Transverse colon (tissue), 4 donors: Measurements from ENCODE around the gene MYH7. TPM values are rescaled to one million over a fixed set of nuclear protein-coding genes. Genes with fewer than 3 reads are reported as not detected.

ENCODE experiments used
- DNase-seq: peaks from one replicate; pipeline ENCODE4 v3.0.0-alpha.2; 2019
- H3K27ac ChIP-seq, 4 donors: fragments of 200-600 bp; sonication (generic); 2 replicates each; pipeline ENCODE4 v1.5.1; 2016 to 2018; ENCODE audit warnings: inconsistent platforms in 4 of 4
- H3K27me3 ChIP-seq: fragments of 200-600 bp; sonication (generic); 2 replicates; pipeline ENCODE4 v1.5.1; 2017; ENCODE audit warnings: inconsistent platforms
- H3K36me3 ChIP-seq, 4 donors: fragments of 200-600 bp; sonication (generic); 2 replicates each; pipeline ENCODE4 v1.5.1; 2017 to 2019; ENCODE audit warnings: inconsistent platforms in 4 of 4
- H3K4me1 ChIP-seq, 4 donors: fragments of 200-600 bp; sonication (generic); 2 replicates each; pipeline ENCODE4 v1.5.1; 2017 to 2020; ENCODE audit warnings: inconsistent platforms in 4 of 4
- H3K4me3 ChIP-seq, 4 donors: fragments of 200-600 bp; sonication (generic); 1 replicate in 1 of 4; 2 replicates in 3 of 4; pipeline versions ENCODE4 v1.5.1 to v1.6.1; 2017 to 2019; ENCODE audit warnings: inconsistent platforms in 4 of 4
- H3K9me3 ChIP-seq, 2 donors: fragments of 200-600 bp; sonication (generic); 2 replicates each; pipeline ENCODE4 v1.5.1; 2017 to 2019; ENCODE audit warnings: inconsistent platforms in 2 of 2
- EP300 ChIP-seq: sonication (generic); formaldehyde crosslinking; IDR thresholded peaks from one replicate; pipeline ENCODE4 v1.6.1; 2017; ENCODE audit warnings: antibody characterized with exemption, low read depth
- POLR2A ChIP-seq: fragments of 450-650 bp; IDR thresholded peaks from one replicate; pipeline ENCODE4 v1.6.1; 2016; ENCODE audit warnings: antibody characterized with exemption, mild to moderate bottlenecking, moderate library complexity
- POLR2AphosphoS5 ChIP-seq, 3 donors: sonication (generic); formaldehyde crosslinking; IDR thresholded peaks; one replicate each; pipeline ENCODE4 v1.6.1; 2016; ENCODE audit warnings: antibody characterized with exemption in 3 of 3
- WGBS, 2 donors: methylation state at CpG; one replicate each; pipeline ENCODE4 v1.1.5; 2018; ENCODE audit warnings: low coverage in 1 of 2; 5-methylcytosine and 5-hydroxymethylcytosine counted together
- in situ Hi-C, 4 donors: fragments of 200-750 bp; cut with MboI; loops; one replicate each; pipeline versions ENCODE4 v1.15.0 to v1.15.1; 2017; ENCODE audit warnings: low sequenced_read_pairs in 3 of 4, low pct_ligation_motif_present in 1 of 4, low pct_unique_long_range_greater_than_20kb in 1 of 4
- intact Hi-C: fragments of 100-400 bp; cut with DNase I; formaldehyde crosslinking; loops from one replicate; pipeline ENCODE4 v1.15.1; 2023; ENCODE audit warnings: low total_unique reads
- total RNA-seq, 4 donors: library from RNA; depleted of rRNA; stranded (reverse); fragments of >200 nt; gene quantifications; one replicate each; pipeline ENCODE4 v1.1.0, GENCODE V29; 2016
- TF ChIP-seq, protein P1 (sequence below), 5 experiments: fragments of 200-600 bp in 3 of 5; fragments of 450-650 bp in 2 of 5; sonication (generic) in 3 of 5; IDR thresholded peaks; 1 replicate in 2 of 5; 2 replicates in 3 of 5; pipeline ENCODE4 v1.5.1; 2016 to 2017; ENCODE audit warnings: antibody characterized with exemption in 5 of 5, inconsistent platforms in 3 of 5, mild to moderate bottlenecking in 2 of 5, moderate library complexity in 1 of 5

MYH7 gene
- total RNA-seq, 4 donors from 2014 or later, result 0.64 to 2.9 TPM; not detected in 2

DNA sequence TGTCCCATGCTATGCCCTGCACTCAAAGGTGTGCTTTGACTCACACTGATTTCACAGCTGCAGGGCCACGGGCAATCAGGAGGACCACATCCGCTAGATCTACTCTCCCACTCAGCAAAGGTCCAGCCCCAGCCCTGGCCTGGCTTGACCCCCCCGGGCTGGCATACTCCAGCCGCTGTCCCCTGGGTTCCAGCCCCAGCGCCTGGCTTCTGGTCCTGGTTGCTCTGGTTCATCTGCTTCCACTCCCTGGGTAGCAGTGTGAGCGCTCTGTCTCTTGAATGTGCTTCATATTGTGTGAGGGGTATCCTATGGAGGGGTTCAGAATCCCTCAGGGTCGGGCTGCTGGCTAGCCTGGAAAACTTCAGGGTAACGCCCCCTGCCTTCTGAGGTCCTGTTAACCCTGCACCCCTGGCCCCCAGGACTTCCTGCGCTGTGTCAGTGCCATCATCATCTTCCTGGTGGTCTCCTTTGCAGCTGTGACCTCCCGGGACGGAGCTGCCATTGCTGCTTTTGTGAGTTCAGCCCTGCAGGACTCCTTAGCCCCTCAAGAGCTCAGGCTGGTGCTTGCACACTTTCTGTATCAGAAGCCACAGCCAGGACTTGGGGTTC, 56.7 kb downstream of the MYH7 start:
- H3K27me3 ChIP-seq, result no peaks in the 10 kb centered on the region
- H3K9me3 ChIP-seq, result no peaks in the 10 kb centered on the region
- H3K27ac ChIP-seq, result no peak overlapping the region
- no peak for TF ChIP-seq POLR2A
- TF ChIP-seq POLR2AphosphoS5 (IDR thresholded peaks at IDR 0.05), result no peak
- no peak for TF ChIP-seq EP300
- TF ChIP-seq, protein P1, sequence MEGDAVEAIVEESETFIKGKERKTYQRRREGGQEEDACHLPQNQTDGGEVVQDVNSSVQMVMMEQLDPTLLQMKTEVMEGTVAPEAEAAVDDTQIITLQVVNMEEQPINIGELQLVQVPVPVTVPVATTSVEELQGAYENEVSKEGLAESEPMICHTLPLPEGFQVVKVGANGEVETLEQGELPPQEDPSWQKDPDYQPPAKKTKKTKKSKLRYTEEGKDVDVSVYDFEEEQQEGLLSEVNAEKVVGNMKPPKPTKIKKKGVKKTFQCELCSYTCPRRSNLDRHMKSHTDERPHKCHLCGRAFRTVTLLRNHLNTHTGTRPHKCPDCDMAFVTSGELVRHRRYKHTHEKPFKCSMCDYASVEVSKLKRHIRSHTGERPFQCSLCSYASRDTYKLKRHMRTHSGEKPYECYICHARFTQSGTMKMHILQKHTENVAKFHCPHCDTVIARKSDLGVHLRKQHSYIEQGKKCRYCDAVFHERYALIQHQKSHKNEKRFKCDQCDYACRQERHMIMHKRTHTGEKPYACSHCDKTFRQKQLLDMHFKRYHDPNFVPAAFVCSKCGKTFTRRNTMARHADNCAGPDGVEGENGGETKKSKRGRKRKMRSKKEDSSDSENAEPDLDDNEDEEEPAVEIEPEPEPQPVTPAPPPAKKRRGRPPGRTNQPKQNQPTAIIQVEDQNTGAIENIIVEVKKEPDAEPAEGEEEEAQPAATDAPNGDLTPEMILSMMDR (IDR thresholded peaks at IDR 0.05), result no peak
- DNase-seq, result no peak
- WGBS, 2 donors, result 77 to 82% methylated on average over 4 to 10 of the region's 11 CpGs
- in situ Hi-C loops (loop anchor here in 1 of 4 donors (25.0 kb wide), 1 partner anchor 116 kb away; no protein-coding TSS in a partner anchor), intact Hi-C loops (loop anchor here (2.0 kb wide), 1 partner anchor 112 kb away; no protein-coding TSS in a partner anchor)
- H3K36me3 ChIP-seq, result no peaks in the 10 kb centered on the region
- H3K4me3 ChIP-seq, result no peak overlapping the region
- peaks cover 0 to 6% (median 0%) of the 10 kb centered on the region in 4 donors for H3K4me1 ChIP-seq

DNA sequence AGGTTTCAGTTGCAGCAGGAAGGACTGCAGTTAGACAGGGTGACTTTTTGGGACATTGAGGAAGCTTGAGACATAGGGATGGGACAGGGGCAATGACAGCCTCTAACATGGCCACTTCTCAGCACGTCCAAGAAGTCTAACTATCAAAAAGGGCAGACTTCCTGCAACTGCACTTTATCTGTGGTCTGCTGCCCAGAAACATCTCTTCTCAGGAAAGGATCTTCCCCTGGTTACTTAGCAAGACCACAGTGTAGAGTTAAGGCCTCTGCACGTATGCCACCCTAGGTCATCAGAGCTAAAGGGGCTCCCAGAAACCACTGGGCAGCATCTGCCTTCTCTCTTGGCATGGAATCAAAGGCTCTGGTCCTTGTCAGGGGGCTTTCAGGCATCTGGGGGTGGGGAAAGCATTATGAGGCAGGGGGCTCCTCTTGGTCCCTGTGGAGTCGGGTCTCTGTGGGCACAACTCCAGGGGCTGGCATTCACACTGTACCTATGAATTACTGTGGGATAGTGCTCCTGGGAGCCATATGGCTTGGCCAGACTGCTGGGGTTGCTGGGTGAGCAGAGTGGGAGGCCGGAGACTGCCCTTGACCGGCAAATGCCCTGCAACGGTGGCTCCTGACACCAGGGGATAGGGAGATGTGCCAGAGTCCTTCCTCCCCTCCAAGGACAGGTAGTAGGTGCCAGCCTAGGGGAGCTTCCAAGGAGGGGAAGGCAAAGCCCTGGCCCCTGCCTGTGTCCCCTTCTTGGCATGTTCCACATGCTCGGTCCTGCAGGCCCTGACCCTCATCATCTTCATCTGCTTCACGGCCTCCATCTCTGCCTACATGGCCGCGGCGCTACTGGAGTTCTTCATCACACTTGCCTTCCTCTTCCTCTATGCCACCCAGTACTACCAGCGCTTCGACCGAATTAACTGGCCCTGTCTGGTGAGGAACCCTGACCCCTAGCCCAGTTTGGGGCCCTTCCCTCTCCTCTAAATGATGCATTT, 57.6 kb downstream of the MYH7 start:
- Histone ChIP-seq H3K27ac (peak overlapping the region in 1 of 4 donors; percentile 38), H3K4me3 (no peak overlapping the region), H3K4me1 (peaks cover 0 to 6% (median 0%) of the 10 kb centered on the region in 4 donors), H3K36me3 (no peaks in the 10 kb centered on the region), H3K27me3 (no peaks in the 10 kb centered on the region), H3K9me3 (no peaks in the 10 kb centered on the region)
- intact Hi-C loops, result loop anchor here (2.0 kb wide), 1 partner anchor 111 kb away; no protein-coding TSS in a partner anchor
- WGBS, 2 donors, result 81 to 96% methylated on average over 8 to 14 of the region's 14 CpGs
- in situ Hi-C loops, result loop anchor here in 1 of 4 donors (25.0 kb wide), 1 partner anchor 116 kb away; no protein-coding TSS in a partner anchor
- no peak for DNase-seq
- TF ChIP-seq POLR2AphosphoS5 (IDR thresholded peaks at IDR 0.05) (no peak), POLR2A (no peak), EP300 (no peak)
- TF ChIP-seq, protein P1 (IDR thresholded peaks at IDR 0.05), result no peak

GRCh38 chr14:23377198-23377550, 58.3 kb downstream of the MYH7 start:
- peak overlapping the region in 2 of 4 donors; percentile 27 to 38 for H3K27ac ChIP-seq
- 80% methylated on average over 11 of the region's 11 CpGs; no CpG with 5 or more reads in 1 of the 2 donors for WGBS, 2 donors
- H3K36me3 ChIP-seq, result no peaks in the 10 kb centered on the region
- in situ Hi-C loops, result loop anchor here in 1 of 4 donors (25.0 kb wide), 1 partner anchor 115 kb away; no protein-coding TSS in a partner anchor
- intact Hi-C loops, result no loop called here
- no peak for DNase-seq
- TF ChIP-seq, protein P1 (IDR thresholded peaks at IDR 0.05), result no peak
- TF ChIP-seq EP300 (no peak), POLR2AphosphoS5 (IDR thresholded peaks at IDR 0.05) (no peak), POLR2A (no peak)
- no peaks in the 10 kb centered on the region for H3K27me3 ChIP-seq
- peaks cover 0 to 6% (median 0%) of the 10 kb centered on the region in 4 donors for H3K4me1 ChIP-seq
- no peaks in the 10 kb centered on the region for H3K9me3 ChIP-seq
- no peak overlapping the region for H3K4me3 ChIP-seq
